Measurements from ENCODE around the gene PPP2R2B.

PPP2R2B gene

DNA sequence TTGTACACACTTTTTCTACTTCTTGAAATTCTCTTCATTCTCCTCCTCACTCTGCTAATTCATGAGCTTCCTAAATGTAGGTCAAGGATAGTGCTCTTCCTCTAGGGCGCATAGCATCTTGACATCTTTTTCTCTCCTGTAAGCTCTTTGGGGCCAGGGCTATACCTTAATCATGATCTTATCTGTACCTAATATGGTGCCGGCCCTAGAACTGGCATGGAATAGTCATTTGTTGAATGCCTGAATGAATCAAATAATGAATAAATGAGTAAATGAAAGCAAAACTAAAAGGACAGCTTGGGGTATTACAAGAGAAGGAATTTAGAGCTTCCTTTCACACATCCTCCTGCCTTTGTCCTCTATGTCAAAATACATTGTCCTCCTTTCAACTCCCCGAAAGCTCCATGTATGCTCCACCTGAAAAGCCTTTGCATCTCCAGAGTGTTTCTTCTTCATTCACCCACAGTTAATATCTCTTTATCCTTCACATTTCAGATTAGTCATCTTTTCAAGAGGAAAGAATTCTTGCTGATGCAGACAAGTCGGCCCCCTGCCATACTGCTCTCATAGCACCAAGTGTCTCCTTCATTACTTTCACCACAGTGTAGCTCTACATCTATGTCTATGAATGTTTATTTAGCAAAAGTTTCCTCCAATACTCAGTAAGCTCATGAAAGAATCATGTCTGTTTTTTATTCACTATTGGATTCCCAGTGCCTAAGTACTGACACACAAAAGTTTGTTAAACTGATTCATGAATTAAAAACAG is 16.4 kb upstream of the PPP2R2B start:
- H3K36me3 Mint-ChIP-seq = no peaks in the 10 kb centered on the region
- CTCF ChIA-PET = no interaction called here
- H3K27me3 Mint-ChIP-seq = no peaks in the 10 kb centered on the region
- DNase-seq = no peak
- no peak overlapping the region for H3K4me3 Mint-ChIP-seq
- no peak overlapping the region for H3K27ac Mint-ChIP-seq
- H3K4me1 Mint-ChIP-seq = peaks cover 5% of the 10 kb centered on the region
- H3K9me3 Mint-ChIP-seq = no peaks in the 10 kb centered on the region

DNA sequence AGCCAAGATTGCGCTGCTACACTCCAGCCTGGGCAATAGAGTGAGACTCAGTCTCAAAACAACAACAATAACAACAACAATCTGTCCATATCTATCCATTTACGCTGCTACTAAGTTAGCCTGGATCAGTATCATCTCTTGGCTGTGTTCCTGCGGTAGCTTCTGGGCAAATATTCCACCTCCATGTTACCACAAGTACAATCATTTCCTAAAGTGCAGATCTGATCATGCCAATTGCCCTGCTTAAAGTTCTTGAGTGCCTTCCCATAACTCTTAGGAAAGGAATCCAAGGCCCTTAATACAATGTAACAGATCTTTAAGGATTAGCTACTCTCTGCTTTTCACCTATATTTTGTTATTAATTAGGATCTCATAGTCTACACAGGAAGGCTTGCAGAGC is 15.4 kb upstream of the PPP2R2B start:
- Mint-ChIP-seq H3K27me3 (no peaks in the 10 kb centered on the region), H3K27ac (no peak overlapping the region), H3K9me3 (no peaks in the 10 kb centered on the region), H3K36me3 (no peaks in the 10 kb centered on the region), H3K4me3 (no peak overlapping the region), H3K4me1 (peaks cover 5% of the 10 kb centered on the region)
- no peak for DNase-seq
- CTCF ChIA-PET = no interaction called here

DNA sequence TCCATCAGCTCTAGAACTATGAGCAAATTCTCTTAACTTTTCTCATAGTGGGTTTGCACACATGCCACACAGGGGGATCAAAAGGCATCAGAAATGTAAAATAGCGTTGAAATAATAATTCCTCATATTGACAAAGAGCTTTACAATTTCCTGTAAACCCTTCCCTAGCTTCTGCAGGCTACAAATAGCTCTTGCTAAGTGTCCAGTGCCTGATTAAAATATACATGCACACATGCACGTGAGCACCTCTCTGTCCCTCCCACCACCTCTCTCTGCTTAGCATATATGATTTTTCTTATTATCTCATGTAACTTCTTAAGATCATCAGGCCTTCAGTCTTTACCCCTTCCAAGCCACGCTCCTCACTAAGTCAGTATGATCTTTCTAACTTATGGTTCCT is 13.7 kb upstream of the PPP2R2B start:
- no peak for DNase-seq
- Mint-ChIP-seq H3K9me3 (no peaks in the 10 kb centered on the region), H3K27ac (no peak overlapping the region), H3K4me3 (no peak overlapping the region), H3K36me3 (no peaks in the 10 kb centered on the region), H3K4me1 (peaks cover 5% of the 10 kb centered on the region), H3K27me3 (no peaks in the 10 kb centered on the region)
- CTCF ChIA-PET = no interaction called here

DNA sequence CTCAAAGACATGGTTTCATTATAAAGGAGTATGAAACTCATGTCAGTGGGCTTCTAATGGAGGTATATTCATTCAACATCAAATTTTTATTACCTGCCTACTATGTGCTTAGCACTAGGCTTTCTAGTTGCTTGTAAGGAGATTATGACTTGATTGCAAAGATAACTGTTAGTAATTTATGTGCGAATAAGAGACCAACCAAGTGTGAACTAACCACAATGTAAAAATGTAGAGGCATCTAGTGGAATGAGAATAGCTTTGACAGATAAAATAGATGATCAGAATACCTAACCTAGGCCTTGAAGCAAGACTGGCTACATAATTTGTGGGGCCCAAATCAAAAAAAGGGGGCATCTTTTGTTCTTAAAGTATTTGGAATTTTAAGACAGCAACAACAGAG is 13.0 kb upstream of the PPP2R2B start:
- DNase-seq = no peak
- Mint-ChIP-seq H3K4me1 (peaks cover 5% of the 10 kb centered on the region), H3K27me3 (no peaks in the 10 kb centered on the region), H3K27ac (no peak overlapping the region), H3K4me3 (no peak overlapping the region), H3K36me3 (no peaks in the 10 kb centered on the region), H3K9me3 (no peaks in the 10 kb centered on the region)
- CTCF ChIA-PET = no interaction called here

DNA sequence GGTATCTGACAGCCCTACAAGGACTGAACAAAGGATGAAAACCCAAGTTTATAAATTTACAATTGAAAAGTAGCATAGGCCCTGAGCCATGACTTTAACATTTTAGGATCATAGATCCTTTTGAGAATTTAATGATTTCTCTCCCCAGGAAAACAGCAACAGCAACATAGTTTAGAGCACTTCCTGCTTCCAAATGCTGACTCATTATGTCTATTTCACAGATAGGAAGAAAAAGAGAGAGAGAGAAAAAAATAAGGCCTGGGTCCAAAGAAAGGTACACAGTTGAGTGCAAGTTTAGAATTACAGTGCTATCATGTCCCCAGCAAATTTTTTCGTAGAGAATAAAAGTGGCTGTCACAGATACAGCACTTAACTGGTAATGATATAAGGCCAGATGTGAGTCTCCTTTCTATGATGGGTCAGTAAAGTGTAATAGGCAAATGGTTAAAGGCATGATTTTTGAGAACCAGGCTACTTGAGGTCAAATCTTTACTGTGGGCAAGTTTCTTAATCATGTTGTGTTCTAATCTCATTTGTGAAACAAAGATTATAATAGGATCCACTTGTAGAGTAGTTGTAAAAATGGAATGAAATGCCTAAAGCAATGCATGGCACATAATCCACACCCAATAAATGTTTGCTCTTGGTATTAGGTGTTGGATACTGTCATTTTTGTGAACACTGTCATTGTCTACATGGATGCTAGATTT is 12.3 kb upstream of the PPP2R2B start:
- Mint-ChIP-seq H3K9me3 (no peaks in the 10 kb centered on the region), H3K27ac (no peak overlapping the region)
- CTCF ChIA-PET = no interaction called here

DNA sequence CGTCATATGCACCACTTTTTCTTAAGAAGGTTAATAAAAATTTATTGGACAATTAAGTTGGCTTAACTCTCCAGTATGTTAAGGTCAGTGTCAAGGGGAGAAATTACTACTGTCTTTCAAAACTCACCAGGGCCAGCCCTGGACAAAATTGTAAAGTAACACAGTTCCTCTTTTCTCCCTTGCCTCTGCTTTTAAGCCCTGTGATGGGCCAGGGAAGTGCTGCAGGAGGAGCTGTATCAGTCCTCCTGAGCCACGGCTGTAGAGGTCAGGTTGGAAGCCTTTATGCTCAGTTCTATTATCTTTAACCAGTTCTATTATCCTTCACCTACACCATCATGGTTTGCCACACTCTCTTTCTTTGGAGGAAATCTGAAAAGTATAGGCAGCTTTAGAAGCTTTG is 11.5 kb upstream of the PPP2R2B start:
- no peak for DNase-seq
- no peaks in the 10 kb centered on the region for H3K36me3 Mint-ChIP-seq
- H3K9me3 Mint-ChIP-seq = no peaks in the 10 kb centered on the region
- no peak overlapping the region for H3K4me3 Mint-ChIP-seq
- no peak overlapping the region for H3K27ac Mint-ChIP-seq
- peaks cover 5% of the 10 kb centered on the region for H3K4me1 Mint-ChIP-seq
- no peaks in the 10 kb centered on the region for H3K27me3 Mint-ChIP-seq
- CTCF ChIA-PET = no interaction called here

More for the DNA sequence above, 12.3 kb upstream of the PPP2R2B start:
- Mint-ChIP-seq H3K36me3 (no peaks in the 10 kb centered on the region), H3K4me3 (no peak overlapping the region), H3K4me1 (peaks cover 5% of the 10 kb centered on the region), H3K27me3 (no peaks in the 10 kb centered on the region)
- no peak for DNase-seq

DNA sequence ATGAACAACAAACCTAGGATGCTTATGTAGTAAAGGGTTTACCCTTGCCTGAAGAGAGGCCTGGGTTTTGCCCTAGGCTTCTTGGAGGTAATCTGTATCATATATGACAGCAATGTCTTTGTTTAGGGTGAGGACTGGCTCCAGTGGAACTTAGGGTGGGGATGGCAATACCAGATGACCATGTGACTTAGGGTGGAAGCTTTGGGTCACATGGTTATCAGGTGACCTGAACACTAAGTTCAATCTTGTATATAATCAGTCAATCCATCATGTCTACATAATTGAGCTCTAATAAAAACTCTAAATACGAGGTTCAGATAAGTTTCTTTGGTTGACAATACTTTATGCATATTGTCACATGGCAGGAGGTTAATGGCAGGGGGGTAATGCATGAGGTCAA is 10.6 kb upstream of the PPP2R2B start:
- Mint-ChIP-seq H3K36me3 (no peaks in the 10 kb centered on the region), H3K27ac (no peak overlapping the region), H3K27me3 (no peaks in the 10 kb centered on the region), H3K9me3 (no peaks in the 10 kb centered on the region), H3K4me1 (peaks cover 5% of the 10 kb centered on the region), H3K4me3 (no peak overlapping the region)
- CTCF ChIA-PET = no interaction called here
- no peak for DNase-seq

DNA sequence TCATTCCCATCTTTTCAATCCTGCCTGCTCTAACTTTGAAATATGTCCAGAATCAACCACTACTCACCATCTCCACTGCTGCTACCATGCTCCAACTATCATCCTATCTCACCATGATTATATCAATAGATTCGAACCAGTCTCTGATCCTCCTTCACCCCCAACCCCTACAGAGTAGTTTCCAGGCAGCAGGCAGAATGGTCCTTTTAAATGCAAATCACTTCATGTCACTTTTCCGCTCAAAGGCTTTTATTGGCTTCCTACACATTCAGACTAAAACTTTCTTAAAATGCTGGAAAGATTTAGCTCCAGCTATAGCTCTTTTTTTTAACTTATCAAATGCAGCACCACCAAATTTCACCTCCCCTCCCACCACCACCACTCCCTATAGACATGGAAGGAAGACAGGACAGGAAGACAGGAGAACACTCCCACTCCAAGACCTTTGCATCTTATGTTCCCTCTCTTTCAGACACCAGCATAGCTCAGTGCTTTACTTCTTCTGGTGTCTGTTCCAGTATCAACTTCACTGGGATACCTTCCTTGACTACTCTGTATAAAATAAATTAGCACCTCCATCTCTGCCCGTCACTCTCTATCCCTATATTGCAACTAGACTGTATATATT is 9.9 kb upstream of the PPP2R2B start:
- CTCF ChIA-PET = no interaction called here
- H3K4me3 Mint-ChIP-seq = no peak overlapping the region
- peaks cover 5% of the 10 kb centered on the region for H3K4me1 Mint-ChIP-seq
- H3K27me3 Mint-ChIP-seq = no peaks in the 10 kb centered on the region
- H3K9me3 Mint-ChIP-seq = no peaks in the 10 kb centered on the region
- no peak overlapping the region for H3K27ac Mint-ChIP-seq
- no peaks in the 10 kb centered on the region for H3K36me3 Mint-ChIP-seq
- no peak for DNase-seq

DNA sequence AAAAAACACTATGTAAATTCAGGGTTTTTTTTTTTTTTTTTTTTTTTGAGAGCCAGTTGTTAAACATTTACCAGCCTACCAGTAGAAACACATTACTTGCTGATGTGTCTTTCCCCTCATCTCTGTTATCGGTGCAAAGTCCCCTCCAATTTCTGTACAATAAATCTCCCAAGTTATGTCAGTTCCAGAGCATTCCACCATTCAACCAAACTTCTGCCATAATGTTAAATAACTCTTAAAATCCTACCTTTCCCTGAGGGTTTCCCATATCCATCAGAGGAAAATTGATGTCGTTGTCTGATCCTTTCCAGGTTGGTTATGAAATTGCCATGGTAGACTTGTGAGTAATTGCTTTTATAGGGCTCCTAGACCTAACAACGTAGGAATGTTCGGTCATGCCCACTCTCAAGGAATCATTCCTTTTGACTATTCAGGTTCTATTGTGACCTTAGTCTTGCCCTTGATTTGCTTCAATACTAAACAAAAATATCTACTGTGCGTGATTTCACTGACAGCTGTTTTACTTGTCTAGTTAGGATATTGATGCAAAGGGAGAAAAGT is 5.6 kb upstream of the PPP2R2B start:
- peaks cover 19% of the 10 kb centered on the region for H3K27me3 Mint-ChIP-seq

DNA sequence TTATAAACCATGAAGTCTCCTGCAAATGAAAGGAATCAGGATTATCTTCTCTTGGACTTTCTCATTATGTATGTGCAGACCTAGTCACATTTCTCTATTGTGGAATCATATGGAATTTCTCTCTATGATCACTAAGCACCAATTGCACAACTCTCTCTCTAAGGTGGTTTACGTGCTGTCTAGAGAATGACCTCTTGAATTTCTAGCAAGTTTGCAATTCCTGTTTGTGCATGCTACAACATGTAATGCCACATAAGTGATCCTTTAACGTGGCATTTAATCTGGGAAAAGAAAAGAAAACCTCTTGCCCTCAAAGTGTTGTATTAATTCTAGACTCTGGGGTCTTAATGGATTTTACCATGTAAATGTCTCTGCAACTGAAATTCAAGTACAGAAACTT is 5.0 kb upstream of the PPP2R2B start:
- H3K27ac Mint-ChIP-seq = no peak overlapping the region
- H3K4me1 Mint-ChIP-seq = peaks cover 3% of the 10 kb centered on the region
- CTCF ChIA-PET = no interaction called here
- no peak overlapping the region for H3K4me3 Mint-ChIP-seq
- no peaks in the 10 kb centered on the region for H3K9me3 Mint-ChIP-seq
- no peaks in the 10 kb centered on the region for H3K36me3 Mint-ChIP-seq
- H3K27me3 Mint-ChIP-seq = peaks cover 25% of the 10 kb centered on the region
- DNase-seq = no peak

More for the DNA sequence above, 5.6 kb upstream of the PPP2R2B start:
- H3K4me1 Mint-ChIP-seq = no peaks in the 10 kb centered on the region
- CTCF ChIA-PET = no interaction called here
- H3K4me3 Mint-ChIP-seq = no peak overlapping the region
- H3K36me3 Mint-ChIP-seq = no peaks in the 10 kb centered on the region
- H3K9me3 Mint-ChIP-seq = no peaks in the 10 kb centered on the region
- no peak overlapping the region for H3K27ac Mint-ChIP-seq
- DNase-seq = no peak

DNA sequence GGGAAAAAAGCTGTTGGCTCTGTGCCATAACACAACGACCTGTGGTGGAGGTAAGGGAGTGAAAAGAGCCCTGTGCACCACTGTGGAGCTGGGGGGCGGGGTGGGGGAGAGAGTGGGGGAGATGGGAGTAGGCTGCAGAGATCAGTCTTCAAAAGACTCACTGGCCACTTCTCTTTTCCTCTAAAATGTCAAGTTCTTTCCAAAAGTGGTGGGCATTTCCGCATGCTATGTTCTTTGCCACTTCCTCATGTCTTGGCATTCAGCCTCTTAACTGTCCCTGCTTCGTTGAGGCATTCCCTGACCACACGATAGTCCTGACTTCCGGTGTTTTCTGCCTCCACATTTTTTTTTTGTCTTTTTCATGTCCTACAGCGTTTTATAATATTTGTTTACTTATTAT is 2.4 kb upstream of the PPP2R2B start:
- H3K9me3 Mint-ChIP-seq = no peaks in the 10 kb centered on the region
- H3K36me3 Mint-ChIP-seq = no peaks in the 10 kb centered on the region
- H3K4me3 Mint-ChIP-seq = no peak overlapping the region
- H3K4me1 Mint-ChIP-seq = peaks cover 14% of the 10 kb centered on the region
- CTCF ChIA-PET = interaction anchor here (0.8 kb wide), 1 partner anchor 20 kb away, joined by 3 read pairs; no protein-coding TSS in a partner anchor
- no peak for DNase-seq
- H3K27ac Mint-ChIP-seq = no peak overlapping the region
- peaks cover 42% of the 10 kb centered on the region for H3K27me3 Mint-ChIP-seq

DNA sequence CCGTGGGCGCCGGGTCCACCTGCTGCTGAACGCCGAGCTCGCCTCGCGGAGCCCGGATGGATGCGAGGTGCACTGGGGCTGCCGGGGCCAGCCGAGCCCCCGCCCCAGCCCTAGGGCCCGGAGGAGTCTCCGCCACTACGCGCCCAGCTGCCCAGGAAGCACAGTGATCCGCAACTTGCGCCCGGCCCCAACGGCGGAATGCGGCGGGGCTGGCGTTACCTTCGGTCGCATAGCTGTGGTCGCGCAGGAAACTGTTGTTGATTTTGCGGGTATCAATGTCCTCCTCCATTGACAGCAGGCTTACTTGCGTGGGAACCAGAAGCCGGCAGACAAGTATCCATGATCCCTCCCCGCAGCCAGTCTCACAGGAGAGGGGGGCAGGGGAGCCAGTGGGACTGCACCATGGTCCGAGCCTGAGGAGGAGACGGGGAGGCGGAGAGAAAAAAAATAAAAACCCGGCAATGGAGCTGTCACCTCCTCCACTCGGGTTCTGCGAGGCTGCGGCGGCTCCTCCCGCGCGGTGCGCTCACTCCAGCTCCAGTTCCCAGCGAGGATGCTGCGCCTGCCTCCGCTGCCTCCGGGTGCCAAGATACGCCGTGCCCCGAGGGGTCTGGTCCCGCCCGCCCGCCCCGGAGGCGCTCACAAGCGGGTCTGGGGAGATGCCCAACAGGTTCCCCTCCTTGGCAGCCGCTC is 628 bp downstream of the PPP2R2B start:
- peaks cover 42% of the 10 kb centered on the region for H3K27me3 Mint-ChIP-seq
- H3K27ac Mint-ChIP-seq = no peak overlapping the region
- H3K36me3 Mint-ChIP-seq = no peaks in the 10 kb centered on the region
- H3K4me3 Mint-ChIP-seq = peak overlapping the region; percentile 80
- DNase-seq = peak; percentile 44
- CTCF ChIA-PET = interaction anchor here (1.1 kb wide), 1 partner anchor 14 kb away, joined by 3 read pairs; no protein-coding TSS in a partner anchor
- H3K9me3 Mint-ChIP-seq = no peaks in the 10 kb centered on the region
- H3K4me1 Mint-ChIP-seq = peaks cover 14% of the 10 kb centered on the region

DNA sequence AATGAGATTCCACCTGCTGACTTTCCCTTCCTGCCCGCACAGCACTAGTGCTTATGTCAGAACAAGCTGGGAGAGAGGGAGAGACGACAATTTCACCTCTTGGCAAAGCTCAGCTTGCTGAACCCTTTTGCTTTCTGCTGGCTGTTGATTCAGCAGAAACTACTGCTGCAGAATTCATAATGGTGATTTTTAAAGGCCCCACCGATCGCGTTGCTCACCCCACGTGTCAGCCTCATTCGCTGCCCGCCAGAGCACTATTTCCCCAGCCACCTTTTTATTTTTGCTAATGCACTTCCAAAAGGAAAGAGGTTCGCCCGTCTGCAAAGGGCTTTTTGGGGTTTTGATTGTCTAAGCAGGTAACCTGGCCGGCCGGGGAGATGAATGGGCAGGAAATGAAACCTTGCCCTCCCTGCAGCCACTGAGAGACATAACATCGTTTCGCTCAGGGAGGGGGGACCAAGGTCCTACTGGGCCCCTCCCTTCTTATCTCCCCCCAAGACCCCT is 1.3 kb downstream of the PPP2R2B start:
- DNase-seq = no peak
- CTCF ChIA-PET = interaction anchor here (1.1 kb wide), 1 partner anchor 13 kb away, joined by 3 read pairs; no protein-coding TSS in a partner anchor
- Mint-ChIP-seq H3K27me3 (peaks cover 42% of the 10 kb centered on the region), H3K4me3 (peak overlapping the region; percentile 80), H3K4me1 (peaks cover 14% of the 10 kb centered on the region), H3K27ac (peak overlapping the region; percentile 5), H3K9me3 (no peaks in the 10 kb centered on the region), H3K36me3 (no peaks in the 10 kb centered on the region)
